DMS 273 (cell line): ENCODE data around the gene ATG10.
"Not testable (repeated sequence)": the region's sequence is repeated elsewhere in the genome, so short reads cannot be mapped to it uniquely, and the experiment has no call there.

Source experiments
- DNase-seq: peaks from one replicate; lab custom pipeline; 2025; ENCODE audit not compliant: unreplicated experiment; lab: John Stamatoyannopoulos, UW

ATG10 gene

GRCh38 chr5:81980598-81981260 is 8.9 kb downstream of the ATG10 start:
- DNase-seq: peak; percentile 28

- DNase-seq: not testable (repeated sequence)
These were observed 10.4 kb downstream of the ATG10 start for GRCh38 chr5:81982172-81982685.

- not testable (repeated sequence) for DNase-seq
These were observed 11.3 kb downstream of the ATG10 start for GRCh38 chr5:81983148-81983547.

GRCh38 chr5:81983563-81983962 is 11.7 kb downstream of the ATG10 start:
- DNase-seq: not testable (repeated sequence)

- DNase-seq: no peak
These were observed 14.3 kb downstream of the ATG10 start for GRCh38 chr5:81986126-81986525.

GRCh38 chr5:81989204-81989603 is 17.4 kb downstream of the ATG10 start:
- no peak for DNase-seq

- no peak for DNase-seq
These were observed 22.9 kb downstream of the ATG10 start for GRCh38 chr5:81994679-81995078.

- DNase-seq: no peak
These were observed 23.6 kb downstream of the ATG10 start for GRCh38 chr5:81995407-81995806.

- no peak for DNase-seq
These were observed 32.7 kb downstream of the ATG10 start for GRCh38 chr5:82004511-82004910.

GRCh38 chr5:82009869-82010268 is 38.0 kb downstream of the ATG10 start:
- DNase-seq: not testable (repeated sequence)

- no peak for DNase-seq
These were observed 38.9 kb downstream of the ATG10 start for GRCh38 chr5:82010696-82011095.

GRCh38 chr5:82011761-82012160 is 39.9 kb downstream of the ATG10 start:
- DNase-seq: no peak

GRCh38 chr5:82014644-82015043 is 42.8 kb downstream of the ATG10 start:
- not testable (repeated sequence) for DNase-seq

GRCh38 chr5:82018462-82018861 is 46.6 kb downstream of the ATG10 start:
- peak; percentile 93 for DNase-seq

GRCh38 chr5:82019342-82020138 is 47.7 kb downstream of the ATG10 start:
- peak; percentile 67 for DNase-seq

- DNase-seq: no peak
These were observed 50.7 kb downstream of the ATG10 start for GRCh38 chr5:82022499-82022898.

GRCh38 chr5:82023644-82024043 is 51.8 kb downstream of the ATG10 start:
- peak; percentile 62 for DNase-seq

- peak; percentile 76 for DNase-seq
These were observed 59.6 kb downstream of the ATG10 start for GRCh38 chr5:82031220-82032119.

- DNase-seq: not testable (repeated sequence)
These were observed 71.1 kb downstream of the ATG10 start for GRCh38 chr5:82042894-82043293.

GRCh38 chr5:82044010-82044409 is 72.2 kb downstream of the ATG10 start:
- no peak for DNase-seq
